Neural cell (in vitro differentiated cells): ENCODE data around the gene MON2.

Experiments used
- EZH2 ChIP-seq: fragments of 200-600, 300-800 bp; shearing (Covaris generic), sonication (generic); IDR thresholded peaks from 2 replicates; pipeline ENCODE4 v1.6.1; 2014; ENCODE audit warnings: antibody characterized with exemption, low read length, borderline replicate concordance, mild to moderate bottlenecking; ENCODE audit not compliant: insufficient read depth, poor library complexity, severe bottlenecking
- POLR2AphosphoS5 ChIP-seq: IDR thresholded peaks from 2 replicates; pipeline ENCODE4 v1.6.1; 2012
- RAD21 ChIP-seq: fragments of 450-650 bp; conservative IDR thresholded peaks from 2 replicates; pipeline ENCODE4 v1.6.1; 2014; ENCODE audit warnings: antibody characterized with exemption, mild to moderate bottlenecking, moderate library complexity
- TF ChIP-seq, protein P1 (sequence below): IDR thresholded peaks from 2 replicates; pipeline ENCODE4 v1.6.1; 2012; ENCODE audit warnings: borderline replicate concordance
- TF ChIP-seq, protein P2 (sequence below): fragments of 450-650 bp; IDR thresholded peaks from 2 replicates; pipeline ENCODE4 v1.5.1; 2014; ENCODE audit warnings: antibody characterized with exemption, mild to moderate bottlenecking, moderate library complexity; ENCODE audit not compliant: poor library complexity, severe bottlenecking

- TF ChIP-seq RAD21 (no peak), POLR2AphosphoS5 (no peak), EZH2 (no peak)
- TF ChIP-seq, protein P1, sequence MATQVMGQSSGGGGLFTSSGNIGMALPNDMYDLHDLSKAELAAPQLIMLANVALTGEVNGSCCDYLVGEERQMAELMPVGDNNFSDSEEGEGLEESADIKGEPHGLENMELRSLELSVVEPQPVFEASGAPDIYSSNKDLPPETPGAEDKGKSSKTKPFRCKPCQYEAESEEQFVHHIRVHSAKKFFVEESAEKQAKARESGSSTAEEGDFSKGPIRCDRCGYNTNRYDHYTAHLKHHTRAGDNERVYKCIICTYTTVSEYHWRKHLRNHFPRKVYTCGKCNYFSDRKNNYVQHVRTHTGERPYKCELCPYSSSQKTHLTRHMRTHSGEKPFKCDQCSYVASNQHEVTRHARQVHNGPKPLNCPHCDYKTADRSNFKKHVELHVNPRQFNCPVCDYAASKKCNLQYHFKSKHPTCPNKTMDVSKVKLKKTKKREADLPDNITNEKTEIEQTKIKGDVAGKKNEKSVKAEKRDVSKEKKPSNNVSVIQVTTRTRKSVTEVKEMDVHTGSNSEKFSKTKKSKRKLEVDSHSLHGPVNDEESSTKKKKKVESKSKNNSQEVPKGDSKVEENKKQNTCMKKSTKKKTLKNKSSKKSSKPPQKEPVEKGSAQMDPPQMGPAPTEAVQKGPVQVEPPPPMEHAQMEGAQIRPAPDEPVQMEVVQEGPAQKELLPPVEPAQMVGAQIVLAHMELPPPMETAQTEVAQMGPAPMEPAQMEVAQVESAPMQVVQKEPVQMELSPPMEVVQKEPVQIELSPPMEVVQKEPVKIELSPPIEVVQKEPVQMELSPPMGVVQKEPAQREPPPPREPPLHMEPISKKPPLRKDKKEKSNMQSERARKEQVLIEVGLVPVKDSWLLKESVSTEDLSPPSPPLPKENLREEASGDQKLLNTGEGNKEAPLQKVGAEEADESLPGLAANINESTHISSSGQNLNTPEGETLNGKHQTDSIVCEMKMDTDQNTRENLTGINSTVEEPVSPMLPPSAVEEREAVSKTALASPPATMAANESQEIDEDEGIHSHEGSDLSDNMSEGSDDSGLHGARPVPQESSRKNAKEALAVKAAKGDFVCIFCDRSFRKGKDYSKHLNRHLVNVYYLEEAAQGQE: no peak
- TF ChIP-seq, protein P2, sequence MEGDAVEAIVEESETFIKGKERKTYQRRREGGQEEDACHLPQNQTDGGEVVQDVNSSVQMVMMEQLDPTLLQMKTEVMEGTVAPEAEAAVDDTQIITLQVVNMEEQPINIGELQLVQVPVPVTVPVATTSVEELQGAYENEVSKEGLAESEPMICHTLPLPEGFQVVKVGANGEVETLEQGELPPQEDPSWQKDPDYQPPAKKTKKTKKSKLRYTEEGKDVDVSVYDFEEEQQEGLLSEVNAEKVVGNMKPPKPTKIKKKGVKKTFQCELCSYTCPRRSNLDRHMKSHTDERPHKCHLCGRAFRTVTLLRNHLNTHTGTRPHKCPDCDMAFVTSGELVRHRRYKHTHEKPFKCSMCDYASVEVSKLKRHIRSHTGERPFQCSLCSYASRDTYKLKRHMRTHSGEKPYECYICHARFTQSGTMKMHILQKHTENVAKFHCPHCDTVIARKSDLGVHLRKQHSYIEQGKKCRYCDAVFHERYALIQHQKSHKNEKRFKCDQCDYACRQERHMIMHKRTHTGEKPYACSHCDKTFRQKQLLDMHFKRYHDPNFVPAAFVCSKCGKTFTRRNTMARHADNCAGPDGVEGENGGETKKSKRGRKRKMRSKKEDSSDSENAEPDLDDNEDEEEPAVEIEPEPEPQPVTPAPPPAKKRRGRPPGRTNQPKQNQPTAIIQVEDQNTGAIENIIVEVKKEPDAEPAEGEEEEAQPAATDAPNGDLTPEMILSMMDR: no peak
Measured at GRCh38 chr12:62603811-62604098, 137.1 kb downstream of the MON2 start.
